NT2/D1 (cell line): ENCODE measurements around the gene RNF115.

Experiments
- DNase-seq: peaks from one replicate; pipeline ENCODE4 v3.0.0-alpha.2; 2011; ENCODE audit warnings: low read depth, low spot score
- H3K27me3 ChIP-seq: 2 replicates; pipeline ENCODE4 v1.6.0; 2011; ENCODE audit warnings: mild to moderate bottlenecking; ENCODE audit not compliant: insufficient read length, insufficient read depth
- H3K36me3 ChIP-seq: 2 replicates; pipeline ENCODE4 v1.6.1; 2011; ENCODE audit warnings: mild to moderate bottlenecking, low read length, mixed read lengths; ENCODE audit not compliant: insufficient read depth, insufficient read length
- H3K4me1 ChIP-seq: 2 replicates; pipeline ENCODE4 v1.5.1; 2011; ENCODE audit not compliant: insufficient read depth, insufficient read length
- H3K4me3 ChIP-seq: 2 replicates; pipeline ENCODE4 v1.5.1; 2011; ENCODE audit warnings: low read depth; ENCODE audit not compliant: insufficient read length
- H3K9ac ChIP-seq: 2 replicates; pipeline ENCODE4 v1.6.0; 2011; ENCODE audit warnings: low read depth; ENCODE audit not compliant: insufficient read length
- H3K9me3 ChIP-seq: 2 replicates; pipeline ENCODE4 v1.5.1; 2011; ENCODE audit warnings: mild to moderate bottlenecking, low read length; ENCODE audit not compliant: insufficient read depth
- SUZ12 ChIP-seq: IDR thresholded peaks from 2 replicates; pipeline ENCODE4 v1.6.1; 2011; ENCODE audit not compliant: insufficient read length, insufficient read depth; ENCODE audit errors: extremely low read depth
- YY1 ChIP-seq: IDR thresholded peaks from 2 replicates; pipeline ENCODE4 v1.6.1; 2011; ENCODE audit not compliant: insufficient read length, insufficient read depth
- ZNF274 ChIP-seq: IDR thresholded peaks from 2 replicates; pipeline ENCODE4 v1.6.1; 2011; ENCODE audit warnings: mild to moderate bottlenecking, low read depth, low read length

Gene RNF115

DNA sequence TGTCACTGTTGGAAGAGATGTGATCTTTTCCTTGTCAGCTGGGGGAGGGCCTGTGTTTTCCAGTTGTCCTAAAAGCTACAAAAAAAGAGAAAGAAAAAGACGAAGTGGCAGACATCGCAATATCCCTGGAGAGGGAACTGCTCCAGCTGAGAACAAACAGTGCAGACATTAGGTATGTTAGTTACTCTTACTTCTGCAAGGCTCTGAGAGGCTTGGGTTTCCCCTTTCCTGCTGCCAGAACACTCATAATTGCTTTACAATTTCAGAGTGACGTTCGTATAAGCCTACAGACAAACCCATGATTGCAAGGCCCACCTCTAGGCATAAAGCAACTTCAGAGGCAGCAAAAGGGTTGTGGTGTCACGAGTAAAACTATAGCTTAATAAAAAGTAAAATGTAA lies 73.5 kb downstream of the RNF115 start:
- Histone ChIP-seq H3K9ac (no peak overlapping the region), H3K9me3 (no peaks in the 10 kb centered on the region), H3K4me3 (no peak overlapping the region), H3K27me3 (no peaks in the 10 kb centered on the region), H3K36me3 (peaks cover 52% of the 10 kb centered on the region), H3K4me1 (no peaks in the 10 kb centered on the region)
- TF ChIP-seq SUZ12 (no peak), YY1 (no peak), ZNF274 (no peak)
- DNase-seq = no peak

DNA sequence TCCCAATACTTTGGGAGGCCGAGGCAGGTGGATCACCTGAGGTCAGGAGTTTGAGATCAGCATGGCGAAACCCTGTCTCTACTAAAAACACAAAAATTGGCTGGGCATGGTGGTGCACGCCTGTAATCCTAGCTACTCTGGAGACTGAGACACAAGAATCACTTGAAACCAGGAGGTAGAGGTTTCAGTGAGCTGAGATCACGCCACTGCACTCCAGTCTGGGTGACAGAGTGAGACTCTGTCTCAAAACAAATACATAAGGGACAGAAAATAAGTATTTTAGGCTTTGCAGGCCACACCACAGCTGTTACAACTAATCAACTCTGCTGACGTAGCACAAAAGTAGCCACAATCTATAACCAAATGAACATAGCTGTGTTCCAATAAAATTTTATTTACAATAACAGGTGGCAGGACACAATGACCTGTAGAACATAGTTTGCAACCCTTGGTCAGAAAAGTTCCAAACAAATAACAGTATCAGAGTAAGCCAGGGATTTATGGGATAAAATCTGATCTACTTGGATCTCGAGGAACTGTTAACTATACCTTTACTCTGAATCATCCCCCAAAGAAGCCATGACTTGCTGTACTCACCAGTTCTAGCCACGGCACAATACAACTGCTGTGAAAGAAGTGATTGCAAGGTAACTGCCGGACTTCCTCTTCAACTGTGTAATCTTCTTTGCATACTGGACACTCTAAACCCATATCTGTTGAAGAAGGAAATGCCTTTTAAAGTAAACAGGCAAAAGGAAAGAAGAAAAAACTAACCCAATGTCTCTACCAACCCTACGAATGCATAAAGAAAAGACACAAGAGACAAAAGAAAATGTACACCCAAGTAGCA lies 76.3 kb downstream of the RNF115 start:
- TF ChIP-seq SUZ12 (no peak), YY1 (no peak), ZNF274 (no peak)

GRCh38 chr1:145740269-145740668 lies 83.6 kb downstream of the RNF115 start:
- no peak overlapping the region for H3K9ac ChIP-seq
- H3K4me3 ChIP-seq = no peak overlapping the region
- H3K4me1 ChIP-seq = no peaks in the 10 kb centered on the region
- H3K27me3 ChIP-seq = no peaks in the 10 kb centered on the region
- H3K9me3 ChIP-seq = no peaks in the 10 kb centered on the region
- peaks cover 30% of the 10 kb centered on the region for H3K36me3 ChIP-seq
- TF ChIP-seq SUZ12 (no peak), ZNF274 (no peak), YY1 (no peak)
- DNase-seq = no peak

More for the DNA sequence above, 76.3 kb downstream of the RNF115 start:
- no peaks in the 10 kb centered on the region for H3K4me1 ChIP-seq
- H3K9ac ChIP-seq = no peak overlapping the region
- H3K4me3 ChIP-seq = no peak overlapping the region
- no peak for DNase-seq
- peaks cover 62% of the 10 kb centered on the region for H3K36me3 ChIP-seq
- no peaks in the 10 kb centered on the region for H3K9me3 ChIP-seq
- no peaks in the 10 kb centered on the region for H3K27me3 ChIP-seq

DNA sequence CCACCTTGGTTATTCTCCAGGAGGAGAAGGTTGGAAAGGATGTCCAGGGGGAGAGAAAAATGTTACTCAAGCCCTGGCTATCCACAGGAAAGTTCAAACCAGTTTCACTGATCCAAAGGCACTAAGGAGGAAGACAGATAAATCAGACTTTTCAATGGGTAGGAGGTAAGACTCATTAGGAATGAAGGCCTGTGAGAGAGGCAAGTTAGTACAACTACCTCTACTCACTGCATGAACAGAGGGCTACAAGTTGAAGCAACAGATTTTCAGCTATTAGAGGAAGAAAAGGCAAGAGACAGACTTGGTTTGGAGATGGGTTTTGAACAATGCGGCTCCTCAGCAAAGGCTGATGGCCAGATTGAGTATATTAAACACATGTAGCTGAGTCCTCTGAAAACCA lies 87.7 kb downstream of the RNF115 start:
- no peak overlapping the region for H3K9ac ChIP-seq
- H3K4me1 ChIP-seq = no peaks in the 10 kb centered on the region
- H3K27me3 ChIP-seq = no peaks in the 10 kb centered on the region
- TF ChIP-seq ZNF274 = no peak
- no peak for TF ChIP-seq SUZ12
- TF ChIP-seq YY1 = no peak
- H3K36me3 ChIP-seq = peaks cover 1% of the 10 kb centered on the region
- no peaks in the 10 kb centered on the region for H3K9me3 ChIP-seq
- H3K4me3 ChIP-seq = no peak overlapping the region
- no peak for DNase-seq

GRCh38 chr1:145730900-145731299 lies 93.0 kb downstream of the RNF115 start:
- no peaks in the 10 kb centered on the region for H3K4me1 ChIP-seq

GRCh38 chr1:145730467-145730866 lies 93.4 kb downstream of the RNF115 start:
- Histone ChIP-seq H3K9ac (no peak overlapping the region), H3K9me3 (no peaks in the 10 kb centered on the region), H3K4me3 (no peak overlapping the region), H3K36me3 (no peaks in the 10 kb centered on the region), H3K4me1 (no peaks in the 10 kb centered on the region), H3K27me3 (no peaks in the 10 kb centered on the region)
- TF ChIP-seq SUZ12 (no peak), YY1 (no peak), ZNF274 (no peak)
- no peak for DNase-seq

More at GRCh38 chr1:145730900-145731299, 93.0 kb downstream of the RNF115 start:
- H3K4me3 ChIP-seq = no peak overlapping the region
- no peaks in the 10 kb centered on the region for H3K9me3 ChIP-seq
- DNase-seq = no peak
- H3K36me3 ChIP-seq = no peaks in the 10 kb centered on the region
- no peak for TF ChIP-seq YY1
- TF ChIP-seq ZNF274 = no peak
- TF ChIP-seq SUZ12 = no peak
- H3K9ac ChIP-seq = no peak overlapping the region
- no peaks in the 10 kb centered on the region for H3K27me3 ChIP-seq

DNA sequence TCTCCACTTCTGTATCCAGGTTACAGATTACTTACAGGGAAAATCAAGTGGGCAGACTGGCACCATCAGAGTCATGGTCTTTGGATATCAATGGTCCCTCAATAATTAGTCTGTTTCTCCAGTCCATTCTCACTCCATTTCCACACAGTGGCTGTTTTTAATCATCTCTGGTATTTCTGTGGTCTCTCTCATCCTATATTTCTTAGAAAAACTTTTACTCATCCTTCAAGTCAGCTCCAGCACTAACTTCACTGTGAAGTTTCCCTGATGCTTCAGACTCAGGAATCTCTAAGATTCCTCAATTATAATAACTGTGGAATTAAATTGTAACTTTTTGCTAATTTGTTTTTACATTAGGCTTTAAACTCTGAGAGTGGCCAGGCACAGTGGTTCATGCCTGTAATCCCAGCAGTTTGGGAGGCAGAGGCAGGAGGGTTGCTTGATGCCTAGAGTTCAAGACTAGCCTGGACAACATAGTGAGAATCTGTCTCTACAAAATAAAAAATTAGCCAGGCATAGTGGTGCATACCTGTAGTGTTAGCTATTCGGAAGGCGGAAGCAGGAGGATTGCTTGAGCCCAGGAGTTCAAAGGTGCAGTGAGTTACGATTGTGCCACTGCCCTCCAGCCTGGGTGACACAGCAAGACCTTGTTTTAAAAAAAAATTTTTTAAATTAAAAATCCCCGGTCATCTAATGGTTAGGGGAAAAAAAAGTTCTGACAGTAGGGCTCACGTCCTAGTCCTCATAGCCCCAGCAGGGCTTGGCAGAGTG lies 94.0 kb downstream of the RNF115 start:
- Histone ChIP-seq H3K9me3 (no peaks in the 10 kb centered on the region), H3K4me1 (no peaks in the 10 kb centered on the region), H3K4me3 (no peak overlapping the region), H3K27me3 (no peaks in the 10 kb centered on the region), H3K9ac (no peak overlapping the region), H3K36me3 (no peaks in the 10 kb centered on the region)
- TF ChIP-seq SUZ12 (no peak), YY1 (no peak), ZNF274 (no peak)
- no peak for DNase-seq
